Tibial nerve (tissue), 4 donors: ENCODE results near the gene MCC. TPM values are rescaled to one million over a fixed set of nuclear protein-coding genes. Genes with fewer than 3 reads are reported as not detected.

ENCODE experiments used
- DNase-seq, 2 donors: peaks; one replicate each; pipeline ENCODE4 v3.0.0-alpha.2; 2019; ENCODE audit warnings: low spot score in 2 of 2
- H3K27ac ChIP-seq, 4 donors: fragments of 200-600 bp; sonication (generic) in 3 of 4; one replicate each; pipeline ENCODE4 v1.5.1; 2017 to 2019; ENCODE audit warnings: mild to moderate bottlenecking in 1 of 4
- H3K27me3 ChIP-seq, 2 donors: fragments of 200-600 bp; sonication (generic) in 1 of 2; one replicate each; pipeline versions ENCODE4 v1.5.1 to v1.6.0; 2017 to 2019
- H3K36me3 ChIP-seq, 3 donors: fragments of 200-600 bp; sonication (generic); one replicate each; pipeline ENCODE4 v1.5.1; 2018 to 2019
- H3K4me1 ChIP-seq, 4 donors: fragments of 200-600 bp; sonication (generic) in 3 of 4; one replicate each; pipeline ENCODE4 v1.5.1; 2017 to 2019
- H3K4me3 ChIP-seq, 4 donors: fragments of 200-600 bp; sonication (generic) in 3 of 4; one replicate each; pipeline ENCODE4 v1.5.1; 2017 to 2019; ENCODE audit warnings: mild to moderate bottlenecking in 1 of 4, moderate library complexity in 1 of 4
- H3K9me3 ChIP-seq, 4 donors: fragments of 200-600 bp; sonication (generic) in 3 of 4; one replicate each; pipeline ENCODE4 v1.5.1; 2017 to 2019
- CTCF ChIP-seq, 5 experiments: fragments of 200-600 bp in 3 of 5; fragments of 450-650 bp in 2 of 5; sonication (generic) in 3 of 5; IDR thresholded peaks; one replicate each; pipeline ENCODE4 v1.5.1; 2016 to 2019; ENCODE audit warnings: antibody characterized with exemption in 5 of 5, mild to moderate bottlenecking in 3 of 5, moderate library complexity in 2 of 5
- EP300 ChIP-seq, 2 donors: sonication (generic); formaldehyde crosslinking; IDR thresholded peaks; one replicate each; pipeline ENCODE4 v1.6.1; 2017; ENCODE audit warnings: antibody characterized with exemption in 2 of 2, mild to moderate bottlenecking in 1 of 2
- POLR2A ChIP-seq, 2 donors: fragments of 450-650 bp; IDR thresholded peaks; one replicate each; pipeline ENCODE4 v1.6.1; 2017; ENCODE audit warnings: antibody characterized with exemption in 2 of 2, mild to moderate bottlenecking in 2 of 2, moderate library complexity in 2 of 2
- WGBS, 2 donors: methylation state at CpG; one replicate each; pipeline ENCODE4 v1.1.5; 2018; 5-methylcytosine and 5-hydroxymethylcytosine counted together
- total RNA-seq, 4 donors: library from RNA; depleted of rRNA; stranded (reverse); fragments of >200 nt; gene quantifications; one replicate each; pipeline ENCODE4 v1.1.0, GENCODE V29; 2016

The MCC gene
- total RNA-seq, 4 donors from 2014 or later, result 55.5 to 122 (median 80.9) TPM

GRCh38 chr5:113502073-113502472 lies 13.8 kb upstream of the MCC start:
- no peak for DNase-seq

DNA sequence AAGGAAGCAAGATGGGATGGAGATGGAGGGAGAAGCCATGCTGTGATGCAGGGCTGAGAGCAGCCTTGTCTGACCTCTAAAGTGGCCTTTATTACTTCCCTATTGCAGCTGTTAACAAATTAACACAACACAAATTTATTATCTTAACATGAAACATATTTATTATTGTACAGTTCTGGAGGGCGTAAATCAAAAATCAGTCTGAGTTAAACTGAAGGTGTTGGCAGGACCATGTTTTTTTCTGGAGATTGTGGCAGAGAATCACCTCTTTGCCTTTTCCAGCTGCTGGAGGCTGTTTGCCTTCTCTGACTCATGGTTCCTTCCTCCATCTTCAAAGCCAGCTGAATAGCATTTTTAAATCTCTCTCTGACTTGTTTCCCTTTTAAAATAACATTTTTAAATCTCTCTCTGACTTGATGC lies 7.2 kb upstream of the MCC start:
- Histone ChIP-seq H3K27ac (no peak overlapping the region), H3K4me1 (no peaks in the 10 kb centered on the region), H3K4me3 (no peak overlapping the region), H3K36me3 (no peaks in the 10 kb centered on the region), H3K27me3 (peaks cover 0 to 7% of the 10 kb centered on the region in 2 donors), H3K9me3 (peaks cover 0 to 11% (median 4%) of the 10 kb centered on the region in 4 donors)
- TF ChIP-seq EP300 (IDR thresholded peaks at IDR 0.05) (no peak), POLR2A (IDR thresholded peaks at IDR 0.05) (no peak), CTCF (IDR thresholded peaks at IDR 0.05) (no peak)
- 81 to 82% methylated on average over 1 of the region's 1 CpG for WGBS, 2 donors
- DNase-seq, result no peak

More at GRCh38 chr5:113502073-113502472, 13.8 kb upstream of the MCC start:
- TF ChIP-seq CTCF (IDR thresholded peaks at IDR 0.05) (no peak), POLR2A (IDR thresholded peaks at IDR 0.05) (no peak), EP300 (IDR thresholded peaks at IDR 0.05) (no peak)
- no peaks in the 10 kb centered on the region for H3K27me3 ChIP-seq
- peaks cover 0 to 6% (median 0%) of the 10 kb centered on the region in 4 donors for H3K9me3 ChIP-seq
- no peak overlapping the region for H3K4me3 ChIP-seq
- H3K4me1 ChIP-seq, result no peaks in the 10 kb centered on the region
- H3K36me3 ChIP-seq, result no peaks in the 10 kb centered on the region
- H3K27ac ChIP-seq, result no peak overlapping the region
- 89 to 94% methylated on average over 3 of the region's 3 CpGs for WGBS, 2 donors

DNA sequence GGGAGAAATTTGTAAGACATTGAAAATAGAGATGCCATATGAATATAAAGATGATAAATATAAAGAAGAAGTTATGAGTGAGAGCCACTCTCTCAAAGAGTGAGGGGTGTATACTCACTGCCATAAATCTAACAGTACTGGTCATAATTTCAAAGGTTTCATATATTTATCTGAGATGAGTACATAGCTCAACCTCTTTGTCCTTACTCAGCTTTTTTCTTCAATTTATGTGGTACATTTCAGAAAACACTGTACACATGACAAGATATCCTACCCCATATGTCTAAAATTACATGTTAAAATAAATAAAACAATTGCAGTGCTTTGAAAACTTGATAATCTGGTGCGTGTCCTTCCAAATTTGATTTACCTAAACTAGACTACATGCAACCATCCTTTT lies 5.2 kb upstream of the MCC start:
- TF ChIP-seq EP300 (IDR thresholded peaks at IDR 0.05), result no peak
- TF ChIP-seq CTCF (IDR thresholded peaks at IDR 0.05), result no peak
- no peak for TF ChIP-seq POLR2A (IDR thresholded peaks at IDR 0.05)
- Histone ChIP-seq H3K9me3 (peaks cover 0 to 21% (median 8%) of the 10 kb centered on the region in 4 donors), H3K4me3 (no peak overlapping the region), H3K27ac (no peak overlapping the region), H3K36me3 (no peaks in the 10 kb centered on the region), H3K4me1 (peaks cover 0 to 13% (median 7%) of the 10 kb centered on the region in 4 donors), H3K27me3 (peaks cover 0 to 19% of the 10 kb centered on the region in 2 donors)
- 90 to 93% methylated on average over 1 of the region's 1 CpG for WGBS, 2 donors
- DNase-seq, result no peak

- Histone ChIP-seq H3K36me3 (no peaks in the 10 kb centered on the region), H3K4me3 (no peak overlapping the region), H3K4me1 (peaks cover 0 to 24% (median 10%) of the 10 kb centered on the region in 4 donors), H3K9me3 (peaks cover 0 to 21% (median 8%) of the 10 kb centered on the region in 4 donors), H3K27me3 (peaks cover 0 to 41% of the 10 kb centered on the region in 2 donors), H3K27ac (no peak overlapping the region)
- WGBS, 2 donors, result 88 to 98% methylated on average over 2 of the region's 2 CpGs
- no peak for TF ChIP-seq EP300 (IDR thresholded peaks at IDR 0.05)
- no peak for TF ChIP-seq POLR2A (IDR thresholded peaks at IDR 0.05)
- TF ChIP-seq CTCF (IDR thresholded peaks at IDR 0.05), result no peak
- no peak for DNase-seq
These were observed 2.8 kb upstream of the MCC start for GRCh38 chr5:113491022-113491421.

GRCh38 chr5:113490317-113490716 lies 2.1 kb upstream of the MCC start:
- H3K27me3 ChIP-seq, result peaks cover 0 to 46% of the 10 kb centered on the region in 2 donors
- no peak for DNase-seq
- no peak overlapping the region for H3K4me3 ChIP-seq
- peaks cover 0 to 24% (median 10%) of the 10 kb centered on the region in 4 donors for H3K4me1 ChIP-seq
- peaks cover 0 to 21% (median 8%) of the 10 kb centered on the region in 4 donors for H3K9me3 ChIP-seq
- no peak overlapping the region for H3K27ac ChIP-seq
- no peaks in the 10 kb centered on the region for H3K36me3 ChIP-seq
- TF ChIP-seq CTCF (IDR thresholded peaks at IDR 0.05) (no peak), POLR2A (IDR thresholded peaks at IDR 0.05) (no peak), EP300 (IDR thresholded peaks at IDR 0.05) (no peak)
- WGBS, 2 donors, result 96 to 99% methylated on average over 3 of the region's 3 CpGs
